BJ (cell line): ENCODE results near the gene GP1BA. TPM values are rescaled to one million over a fixed set of nuclear protein-coding genes. Genes with fewer than 3 reads are reported as not detected.

Experiments used
- CTCF ChIA-PET: fragments of 350-600 bp; formaldehyde crosslinking; extraction: SDS; loops from one replicate; lab custom pipeline; 2021; ENCODE audit warnings: antibody characterized with exemption, inconsistent platforms; lab: Yijun Ruan, JAX
- POLR2A ChIA-PET: fragments of 300-600 bp; sonication (Branson Sonifier 250); formaldehyde crosslinking; extraction: SDS; loops from one replicate; lab custom pipeline; 2021; ENCODE audit warnings: antibody characterized with exemption; lab: Charles Lee
- DNase-seq: peaks from one replicate; pipeline ENCODE4 v3.0.0-alpha.2; 2011; ENCODE audit warnings: low read depth
- H3K27me3 ChIP-seq: 2 replicates; pipeline ENCODE4 v1.6.0; 2011; ENCODE audit warnings: low read length; ENCODE audit not compliant: control insufficient read depth, insufficient read depth
- H3K36me3 ChIP-seq: 2 replicates; pipeline ENCODE4 v1.5.1; 2011; ENCODE audit warnings: low read length; ENCODE audit not compliant: control insufficient read depth, insufficient read depth
- H3K4me3 ChIP-seq: 2 replicates; pipeline ENCODE4 v1.5.1; 2011; ENCODE audit warnings: low read depth, mild to moderate bottlenecking, control low read depth, low read length
- polyA plus RNA-seq: library from polyadenylated mRNA; depleted of rRNA; stranded (reverse); fragments of >200 nt; gene quantifications from 2 replicates; pipeline ENCODE4 v1.2.3, GENCODE V29; 2011
- TF ChIP-seq, protein P1 (sequence below): IDR thresholded peaks from 2 replicates; pipeline ENCODE4 v1.5.1; 2011; ENCODE audit warnings: low read depth, mild to moderate bottlenecking, control low read depth, inconsistent platforms, low read length, moderate library complexity; ENCODE audit not compliant: insufficient read depth

Gene GP1BA
- polyA plus RNA-seq, 1 experiment, result not detected

DNA sequence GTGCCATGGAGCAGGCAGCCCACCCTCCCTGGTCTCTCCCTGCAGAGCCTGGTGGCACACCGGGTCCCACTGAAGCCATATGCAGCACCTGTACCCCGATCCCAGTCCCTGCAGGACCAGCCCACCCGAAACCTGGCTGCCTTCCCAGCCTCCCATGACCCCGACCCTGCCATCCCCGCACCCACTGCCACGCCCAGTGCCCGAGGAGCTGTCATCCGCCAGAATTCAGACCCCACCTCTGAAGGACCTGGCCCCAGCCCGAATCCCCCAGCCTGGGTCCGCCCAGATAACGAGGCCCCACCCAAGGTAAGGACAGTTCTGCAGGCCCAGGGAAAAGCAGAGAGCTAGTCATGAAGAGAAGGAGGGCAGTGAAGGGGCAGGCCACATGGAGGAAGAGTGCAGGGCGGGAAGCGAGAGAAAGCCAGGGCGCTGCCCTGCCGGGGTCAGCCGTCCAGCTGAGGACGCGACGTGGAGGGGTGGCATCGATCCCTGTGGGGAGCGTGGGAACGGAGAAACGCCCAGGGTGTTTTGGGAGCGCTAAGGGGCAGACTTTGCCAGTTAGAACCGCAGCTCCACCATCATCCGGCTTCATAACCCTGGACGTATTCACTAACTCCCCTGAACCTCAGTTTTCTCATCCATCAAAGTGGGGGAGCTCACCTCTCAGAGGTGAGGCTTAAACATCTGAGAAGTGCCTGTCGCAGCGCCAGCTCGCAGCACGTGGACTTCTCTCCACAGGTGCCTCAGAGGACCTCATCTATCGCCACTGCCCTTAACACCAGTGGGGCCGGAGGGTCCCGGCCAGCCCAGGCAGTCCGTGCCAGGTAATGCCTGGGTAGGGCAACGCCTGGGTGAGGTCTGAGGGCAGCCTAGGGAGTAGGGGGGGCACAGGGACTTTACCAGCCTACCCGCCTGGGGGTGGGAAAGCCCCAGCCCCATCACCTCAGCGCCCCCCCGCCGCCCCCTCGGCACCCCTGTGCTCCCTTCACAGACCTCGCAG is 40.4 kb upstream of the GP1BA start:
- POLR2A ChIA-PET, result no interaction called here
- CTCF ChIA-PET, result interaction anchor here (0.7 to 4.8 kb wide), 6 partner anchors 10 to 105 kb away, joined by 3 to 46 read pairs (median 4); partner anchors contain the start of genes GLTPD2 and VMO1
- peaks cover 53% of the 10 kb centered on the region for H3K36me3 ChIP-seq
- no peaks in the 10 kb centered on the region for H3K27me3 ChIP-seq
- DNase-seq, result no peak
- H3K4me3 ChIP-seq, result no peak overlapping the region
- TF ChIP-seq, protein P1, sequence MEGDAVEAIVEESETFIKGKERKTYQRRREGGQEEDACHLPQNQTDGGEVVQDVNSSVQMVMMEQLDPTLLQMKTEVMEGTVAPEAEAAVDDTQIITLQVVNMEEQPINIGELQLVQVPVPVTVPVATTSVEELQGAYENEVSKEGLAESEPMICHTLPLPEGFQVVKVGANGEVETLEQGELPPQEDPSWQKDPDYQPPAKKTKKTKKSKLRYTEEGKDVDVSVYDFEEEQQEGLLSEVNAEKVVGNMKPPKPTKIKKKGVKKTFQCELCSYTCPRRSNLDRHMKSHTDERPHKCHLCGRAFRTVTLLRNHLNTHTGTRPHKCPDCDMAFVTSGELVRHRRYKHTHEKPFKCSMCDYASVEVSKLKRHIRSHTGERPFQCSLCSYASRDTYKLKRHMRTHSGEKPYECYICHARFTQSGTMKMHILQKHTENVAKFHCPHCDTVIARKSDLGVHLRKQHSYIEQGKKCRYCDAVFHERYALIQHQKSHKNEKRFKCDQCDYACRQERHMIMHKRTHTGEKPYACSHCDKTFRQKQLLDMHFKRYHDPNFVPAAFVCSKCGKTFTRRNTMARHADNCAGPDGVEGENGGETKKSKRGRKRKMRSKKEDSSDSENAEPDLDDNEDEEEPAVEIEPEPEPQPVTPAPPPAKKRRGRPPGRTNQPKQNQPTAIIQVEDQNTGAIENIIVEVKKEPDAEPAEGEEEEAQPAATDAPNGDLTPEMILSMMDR, result no peak

- POLR2A ChIA-PET, result no interaction called here
- Histone ChIP-seq H3K27me3 (no peaks in the 10 kb centered on the region), H3K36me3 (peaks cover 51% of the 10 kb centered on the region), H3K4me3 (no peak overlapping the region)
- CTCF ChIA-PET, result interaction anchor here (1.1 kb wide), 1 partner anchor 11 kb away, joined by 4 read pairs; the partner anchor contains the start of gene CHRNE
- TF ChIP-seq, protein P1, result no peak
- DNase-seq, result no peak
Observed at GRCh38 chr17:4892499-4893221, 39.4 kb upstream of the GP1BA start.

GRCh38 chr17:4893272-4893671 is 38.8 kb upstream of the GP1BA start:
- Histone ChIP-seq H3K27me3 (no peaks in the 10 kb centered on the region), H3K4me3 (no peak overlapping the region), H3K36me3 (peaks cover 51% of the 10 kb centered on the region)
- ChIA-PET CTCF (interaction anchor here (1.1 kb wide), 1 partner anchor 10 kb away, joined by 4 read pairs; the partner anchor contains the start of gene CHRNE), POLR2A (no interaction called here)
- TF ChIP-seq, protein P1, result no peak
- no peak for DNase-seq

- no peak overlapping the region for H3K4me3 ChIP-seq
- TF ChIP-seq, protein P1, result no peak
- no peaks in the 10 kb centered on the region for H3K27me3 ChIP-seq
- ChIA-PET CTCF (interaction anchor here (1.0 to 1.1 kb wide), 2 partner anchors 10 to 184 kb away, joined by 3 to 4 read pairs; partner anchors contain the start of gene CHRNE), POLR2A (no interaction called here)
- H3K36me3 ChIP-seq, result peaks cover 50% of the 10 kb centered on the region
- DNase-seq, result no peak
Observed at GRCh38 chr17:4893721-4894560, 38.1 kb upstream of the GP1BA start.
